Erythroblast (primary cell): ENCODE data around the gene CD164L2.

Source experiments
- GATA1 ChIP-seq: IDR thresholded peaks from 2 replicates; pipeline ENCODE4 v1.6.1; 2011; ENCODE audit warnings: low read depth, mild to moderate bottlenecking, control low read depth, low read length, moderate library complexity
- POLR2A ChIP-seq: IDR thresholded peaks from 2 replicates; pipeline ENCODE4 v1.6.1; 2011; ENCODE audit warnings: mild to moderate bottlenecking, low read length

DNA sequence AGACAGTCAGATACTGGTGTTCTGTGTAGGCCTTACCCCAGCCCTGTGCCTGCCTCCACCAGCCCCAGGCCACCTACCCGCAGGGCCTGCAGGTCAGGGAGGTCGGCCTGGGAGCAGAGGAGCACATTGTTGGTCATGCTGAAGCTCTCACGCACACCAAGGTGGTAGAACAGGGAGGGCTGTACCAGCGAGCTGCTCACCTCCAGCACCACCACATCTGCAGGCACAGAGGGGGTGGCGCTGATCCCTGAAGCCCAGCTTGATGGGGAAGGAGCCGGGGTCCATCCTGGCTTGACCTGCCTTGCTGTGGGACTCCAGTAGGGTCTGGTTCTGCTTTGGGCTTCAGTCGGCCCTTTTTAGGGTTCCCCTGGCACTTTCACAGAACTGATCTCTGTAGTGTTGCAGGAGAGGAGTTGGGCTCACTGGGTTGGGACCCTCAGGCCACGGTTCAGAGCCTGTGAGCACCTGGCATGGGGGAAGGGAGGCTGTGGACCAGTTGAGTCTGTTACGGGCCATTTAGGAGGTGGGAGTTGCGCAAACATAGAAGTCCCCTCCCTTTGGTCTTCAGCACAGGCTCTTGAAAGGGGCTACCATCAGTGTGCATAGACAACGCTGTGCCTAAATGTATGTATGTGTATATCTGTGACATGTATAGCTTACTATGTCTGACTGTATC lies 18.3 kb downstream of the CD164L2 start:
- no peak for TF ChIP-seq POLR2A
- TF ChIP-seq GATA1: no peak
